Pons (tissue), 1 donor: ENCODE data around the gene CLCA1.

Experiments
- DNase-seq: peaks from one replicate; pipeline ENCODE4 v3.0.0-alpha.2; 2016; ENCODE audit warnings: low spot score

Gene CLCA1

GRCh38 chr1:86503406-86504136 lies 34.8 kb downstream of the CLCA1 start:
- no peak for DNase-seq

DNA sequence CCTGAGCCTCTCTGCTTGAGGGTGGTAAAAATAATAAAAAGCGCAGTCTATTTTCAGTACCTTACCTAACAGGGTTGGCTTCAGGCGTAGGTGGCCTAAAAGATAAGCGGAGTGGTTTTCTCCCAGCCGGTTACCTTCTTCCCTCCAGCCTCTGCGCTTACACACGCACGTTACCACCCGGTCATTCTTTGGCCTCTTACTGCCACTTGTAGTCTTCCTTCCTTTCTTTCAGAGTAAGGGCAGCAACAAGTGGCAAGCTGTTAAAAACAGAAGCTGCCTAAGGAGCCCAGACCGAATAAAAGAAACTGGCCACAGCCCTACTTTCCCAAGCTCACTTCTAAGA lies 35.4 kb downstream of the CLCA1 start:
- DNase-seq: no peak

DNA sequence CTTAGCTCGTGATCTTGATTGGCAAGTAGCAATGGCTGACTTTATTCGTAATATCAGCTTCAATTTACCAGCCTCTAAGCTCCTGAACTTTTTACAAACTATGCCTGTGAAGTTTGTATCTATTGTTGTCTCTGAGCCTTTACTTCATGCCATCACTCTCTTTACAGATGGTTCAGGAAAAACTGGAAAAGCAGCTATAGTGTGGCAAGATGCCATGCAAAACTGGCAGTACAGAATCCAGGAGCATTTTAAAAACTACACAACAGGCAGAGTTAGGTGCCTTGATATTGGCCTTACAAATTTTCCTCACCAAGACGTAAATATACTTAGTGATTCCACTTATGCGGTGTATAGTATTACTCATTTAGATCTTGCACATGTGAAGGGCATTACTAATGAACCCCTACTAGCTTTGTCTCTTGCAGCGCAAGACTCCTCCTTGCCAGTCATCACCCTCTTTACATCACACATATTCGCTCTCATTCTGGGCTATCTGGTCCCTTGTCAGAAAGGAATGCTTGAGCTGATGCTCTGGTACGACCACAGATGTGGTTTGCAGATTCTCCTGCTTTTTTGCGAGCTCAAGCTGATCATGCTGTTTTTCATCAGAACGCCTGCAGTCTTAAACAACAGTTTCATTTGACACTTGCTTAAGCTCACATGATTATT lies 36.3 kb downstream of the CLCA1 start:
- DNase-seq: no peak

GRCh38 chr1:86505564-86505902 lies 36.8 kb downstream of the CLCA1 start:
- DNase-seq: no peak

- no peak for DNase-seq
Measured at GRCh38 chr1:86507935-86508582, 39.3 kb downstream of the CLCA1 start.

DNA sequence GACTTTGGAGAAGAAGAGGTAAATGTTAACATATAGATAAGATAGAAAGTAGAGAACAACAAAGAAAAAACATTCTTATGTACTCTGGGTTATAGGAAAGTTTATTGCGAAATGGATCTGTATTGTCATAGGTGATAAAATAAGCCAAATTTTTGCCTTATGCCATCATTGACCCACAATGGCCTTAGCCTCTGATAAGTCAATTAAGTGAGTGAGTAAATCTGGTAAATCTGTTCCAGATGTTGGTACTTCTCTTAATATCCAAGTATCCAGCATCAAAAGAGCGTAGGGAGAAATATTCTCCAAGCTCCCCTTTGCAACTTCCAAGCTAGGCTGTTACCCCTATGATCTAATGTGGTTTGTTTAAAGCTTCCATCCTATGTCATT lies 39.8 kb downstream of the CLCA1 start:
- DNase-seq: no peak

DNA sequence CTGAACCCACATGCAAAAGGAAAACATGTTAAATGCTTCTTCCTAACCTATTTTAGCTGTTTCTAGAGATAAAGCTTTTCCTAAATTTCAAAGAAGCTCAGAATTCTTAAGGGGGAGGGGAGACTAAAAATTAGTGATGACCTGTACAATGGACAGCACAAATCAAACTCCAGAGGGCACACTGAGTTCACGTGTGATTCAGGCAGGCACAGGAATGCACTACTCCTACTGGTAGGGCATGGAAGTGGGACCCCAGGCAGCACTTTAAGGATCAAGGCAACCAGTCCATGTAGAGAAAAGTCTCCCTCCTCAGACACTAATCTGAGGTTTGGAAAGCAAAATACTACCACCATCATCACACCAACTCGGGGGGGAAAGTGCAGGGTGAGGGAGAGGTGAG lies 46.9 kb downstream of the CLCA1 start:
- DNase-seq: peak; percentile 76

DNA sequence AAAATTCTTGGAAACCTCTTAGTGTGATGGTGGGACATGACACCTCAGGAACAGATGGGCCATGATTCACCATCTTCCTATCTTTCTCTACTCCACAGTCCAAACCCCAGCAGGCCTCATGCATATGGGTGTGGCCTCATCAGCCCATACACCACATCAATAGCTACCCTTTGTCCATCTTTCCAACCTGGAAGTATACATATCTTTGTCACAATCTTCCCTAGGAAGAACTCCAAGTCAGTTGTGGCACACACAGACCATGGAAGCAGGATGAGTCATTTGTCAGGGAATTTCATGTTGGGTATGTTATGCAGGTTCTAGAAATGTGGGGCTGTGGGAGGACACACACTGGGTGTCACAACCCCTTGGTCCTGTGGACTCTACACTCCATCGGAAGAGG lies 47.6 kb downstream of the CLCA1 start:
- DNase-seq: no peak

DNA sequence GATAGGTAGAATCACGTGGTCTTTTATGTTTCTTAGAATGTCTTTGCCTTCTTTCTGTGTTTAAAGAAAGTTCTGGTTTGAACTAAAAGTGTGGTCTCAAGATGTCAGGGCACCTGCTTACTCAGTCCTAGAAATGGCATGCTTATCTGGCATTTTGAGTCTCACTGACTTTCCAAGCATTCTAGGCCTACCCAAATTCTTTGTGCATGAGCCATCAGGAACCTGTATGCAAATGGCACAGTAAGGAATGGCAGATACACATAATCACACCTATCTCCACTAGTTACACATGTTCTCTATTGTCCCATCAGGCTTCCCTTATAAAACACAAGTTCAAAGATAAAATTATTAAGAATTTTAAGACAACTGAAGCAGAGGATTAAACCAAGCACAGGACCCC lies 48.6 kb downstream of the CLCA1 start:
- DNase-seq: no peak

GRCh38 chr1:86520789-86521521 lies 52.2 kb downstream of the CLCA1 start:
- no peak for DNase-seq

DNA sequence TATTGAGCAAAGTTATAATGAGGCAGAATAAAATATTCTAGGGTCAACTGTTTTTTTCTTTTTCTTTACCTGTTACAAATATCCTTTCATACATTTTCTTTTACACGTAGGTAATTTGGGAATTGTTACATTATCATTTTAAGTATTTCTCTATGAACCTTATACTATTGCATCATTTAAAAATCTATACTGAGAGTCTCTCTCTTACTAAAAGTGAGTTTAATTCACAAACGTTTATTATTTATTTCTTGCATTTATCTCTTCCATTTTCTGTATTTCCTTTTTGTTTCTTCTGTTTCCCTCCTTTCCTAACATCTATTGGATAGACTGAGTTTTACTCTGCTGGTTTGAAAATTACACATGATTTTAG lies 52.8 kb downstream of the CLCA1 start:
- no peak for DNase-seq

DNA sequence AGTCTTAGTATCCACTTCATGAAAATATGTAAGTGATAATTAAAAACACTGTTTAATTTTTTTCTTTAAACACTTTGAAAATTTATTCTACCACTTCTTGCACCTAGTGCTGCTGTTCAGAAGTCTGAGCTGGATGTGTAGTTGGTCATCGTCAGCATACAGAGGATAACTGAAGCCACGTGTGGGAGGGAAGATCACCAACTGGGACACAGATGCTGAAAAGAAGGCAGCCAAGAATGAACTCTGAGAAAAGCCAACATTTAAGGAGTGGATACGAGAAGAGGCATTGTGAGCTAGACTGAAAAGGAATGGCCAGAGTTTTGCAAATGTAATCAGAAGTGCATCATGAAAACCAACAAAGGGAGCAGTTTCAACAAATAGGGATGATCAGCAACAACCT lies 53.5 kb downstream of the CLCA1 start:
- DNase-seq: no peak

- no peak for DNase-seq
Measured at GRCh38 chr1:86523670-86524354, 55.1 kb downstream of the CLCA1 start.

DNA sequence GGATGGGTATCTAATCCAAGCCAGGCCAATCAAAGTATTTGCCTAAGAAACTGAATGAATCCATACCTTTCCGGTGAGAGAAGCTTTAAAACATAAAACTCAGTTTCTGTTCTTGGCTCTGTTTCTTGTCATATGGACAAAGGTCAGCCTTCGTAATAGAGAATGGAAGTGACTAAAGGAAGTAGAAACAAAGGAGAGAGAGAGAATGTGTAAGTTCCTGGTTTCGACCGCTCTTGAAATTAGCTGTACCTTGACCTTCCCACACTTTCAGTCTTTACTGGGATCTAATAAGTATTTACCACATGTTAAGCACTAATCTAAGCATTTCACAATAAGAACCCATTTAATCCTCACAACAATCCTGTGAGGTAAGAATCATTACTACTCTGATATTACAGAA lies 58.6 kb downstream of the CLCA1 start:
- no peak for DNase-seq

- DNase-seq: no peak
Measured at GRCh38 chr1:86530211-86530845, 61.6 kb downstream of the CLCA1 start.

DNA sequence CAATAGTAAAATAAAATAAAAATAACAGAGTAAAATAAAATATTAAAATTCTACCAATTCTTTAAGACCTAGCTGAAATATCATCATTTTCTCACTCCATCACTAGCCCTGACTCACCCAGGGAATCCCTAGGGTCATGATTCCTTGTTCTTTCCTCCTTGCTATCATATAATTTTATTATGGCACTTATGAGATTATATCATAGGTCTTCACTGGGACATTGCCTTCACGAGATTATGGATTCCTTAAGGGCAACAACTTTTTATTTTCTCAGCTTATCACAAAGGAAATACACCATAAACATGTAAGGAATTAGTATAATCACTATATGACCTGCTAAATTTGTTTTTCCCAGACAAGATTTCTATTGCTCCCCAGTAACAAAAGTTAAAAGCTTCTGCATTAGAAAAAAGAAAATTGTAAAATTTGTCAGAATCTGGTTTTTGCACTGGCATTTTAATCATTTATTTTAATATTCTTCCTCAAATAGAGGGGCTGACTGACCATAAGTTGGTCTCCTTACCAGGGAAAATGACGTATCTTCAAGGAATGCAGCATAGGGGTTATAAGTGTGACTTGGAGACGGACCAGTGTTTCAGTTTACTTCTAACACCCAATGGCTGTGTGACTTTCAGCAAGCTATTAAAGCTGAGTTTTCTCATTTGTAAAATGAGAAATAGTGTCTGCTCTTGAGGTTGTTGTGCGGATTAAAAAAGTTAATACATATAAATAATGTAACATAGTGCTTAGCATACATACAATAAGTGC lies 69.4 kb downstream of the CLCA1 start:
- DNase-seq: no peak

GRCh38 chr1:86538775-86539174 lies 70.0 kb downstream of the CLCA1 start:
- DNase-seq: no peak

GRCh38 chr1:86541859-86542258 lies 73.1 kb downstream of the CLCA1 start:
- no peak for DNase-seq

DNA sequence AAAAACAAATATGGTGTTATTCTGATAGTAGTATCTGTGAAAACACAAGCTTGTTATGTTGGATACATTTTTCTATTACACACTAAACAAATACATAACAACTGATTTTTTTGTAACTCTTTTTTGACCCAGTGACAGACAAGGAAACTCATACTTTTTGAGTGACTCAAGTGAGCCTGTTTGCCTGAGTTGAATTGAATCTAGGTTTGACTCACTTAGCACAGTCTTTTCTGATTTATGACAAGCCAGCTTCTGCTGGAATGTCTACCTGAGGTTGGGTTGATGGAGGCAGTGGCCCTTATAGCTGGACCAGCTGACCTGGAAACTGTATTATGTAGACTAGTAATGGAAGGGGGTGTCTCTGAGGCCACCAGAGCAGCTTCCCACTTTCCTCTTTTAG lies 73.9 kb downstream of the CLCA1 start:
- DNase-seq: no peak

DNA sequence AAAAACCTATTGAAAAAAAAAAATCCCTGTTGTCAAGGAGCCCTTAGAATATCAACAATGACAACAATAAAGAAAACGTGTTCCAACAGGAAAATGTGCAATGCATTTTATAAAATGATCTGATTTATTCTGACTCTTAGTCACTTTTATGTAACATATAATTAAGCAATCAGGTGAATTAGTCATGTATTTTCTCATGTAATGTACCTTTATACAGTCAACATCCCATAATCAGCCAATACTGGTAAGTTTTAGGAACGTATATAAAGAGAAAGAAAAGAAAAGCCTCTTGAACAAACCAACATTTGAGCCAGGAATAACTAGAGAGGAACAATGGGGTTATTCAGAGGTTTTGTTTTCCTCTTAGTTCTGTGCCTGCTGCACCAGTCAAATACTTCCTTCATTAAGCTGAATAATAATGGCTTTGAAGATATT lies 78.1 kb downstream of the CLCA1 start, which contains the start of gene CLCA4:
CLCA4 (plus strand) TSS at position 292 of the 435 bp plus-strand sequence; CDS start at position 334, 42 bp downstream.
- peak; percentile 98 for DNase-seq

DNA sequence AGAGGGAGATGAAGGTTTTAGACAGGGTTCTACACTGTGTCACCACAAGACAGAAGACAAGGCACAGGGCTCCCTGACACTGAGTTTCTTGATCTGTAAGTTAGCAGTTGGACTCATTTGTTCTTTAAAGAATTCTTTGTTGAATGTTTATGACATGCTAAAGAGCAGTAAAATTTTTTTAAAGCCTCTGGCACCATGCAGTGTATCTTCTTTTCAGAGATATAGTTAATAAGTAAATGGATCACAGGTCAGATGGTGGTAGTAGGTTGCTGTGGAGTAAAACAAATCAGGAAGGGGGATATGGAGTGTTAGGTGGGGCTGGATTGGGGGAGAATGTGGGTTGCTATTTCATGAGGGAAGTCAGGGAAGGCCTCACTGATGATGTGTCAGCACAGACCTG lies 80.1 kb downstream of the CLCA1 start:
- peak; percentile 9 for DNase-seq
